Measurements from ENCODE around the gene ZNF23.

DNA sequence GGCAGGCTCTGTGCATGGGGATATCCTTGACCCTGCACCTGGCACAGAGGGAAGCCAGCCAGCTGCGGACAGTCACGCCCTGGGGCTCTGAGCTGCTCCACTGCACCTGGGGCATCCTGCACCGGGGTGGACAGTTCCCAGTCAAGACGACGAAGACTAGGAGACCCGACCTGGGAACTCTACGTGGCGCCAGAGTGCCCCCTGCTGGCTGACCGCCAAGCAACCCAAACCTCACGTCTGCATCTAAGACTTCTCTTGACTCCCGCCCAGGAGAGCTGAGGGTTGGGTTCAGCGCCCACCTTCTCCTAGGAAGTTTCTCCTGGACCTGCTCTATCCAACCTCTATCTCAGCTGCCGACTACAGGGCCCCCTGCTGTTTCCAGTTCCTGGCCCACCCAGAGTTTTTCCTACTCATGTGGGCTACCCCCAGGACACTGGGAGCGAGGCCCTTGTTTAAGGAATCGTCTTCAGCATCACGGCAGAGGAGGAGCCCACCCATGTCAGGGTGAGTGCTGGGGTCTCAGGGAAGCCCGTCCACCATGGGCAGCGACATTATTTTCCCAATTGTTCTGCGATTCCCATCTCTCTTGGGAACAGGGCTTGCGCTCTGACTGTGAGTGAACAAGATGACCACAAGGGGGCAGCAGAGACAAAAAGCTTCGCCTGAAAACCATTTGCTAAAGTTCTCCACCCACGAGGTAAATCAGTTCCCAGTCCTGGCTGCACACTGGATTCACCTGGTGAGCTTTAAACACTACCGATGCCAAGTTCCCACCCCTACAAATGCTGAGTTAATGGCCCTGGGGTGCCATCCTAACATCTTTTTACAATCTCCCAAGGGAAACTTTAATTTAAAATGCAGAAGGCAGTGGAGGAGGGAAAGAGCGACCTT lies 49.5 kb downstream of the ZNF23 start:
- TF ChIP-seq GATA2 (IDR thresholded peaks at IDR 0.05; ENCODE audit: low read depth, low read length) (no peak), GATA3 (IDR thresholded peaks at IDR 0.05; ENCODE audit: low read depth, low read length) (no peak)

All from SH-SY5Y (cell line).